HT-29 (cell line): ENCODE results near the gene GOLGA6A. TPM values are rescaled to one million over a fixed set of nuclear protein-coding genes. Genes with fewer than 3 reads are reported as not detected.
"Not testable (repeated sequence)": the region's sequence is repeated elsewhere in the genome, so short reads cannot be mapped to it uniquely, and the experiment has no call there.

ENCODE experiments used
- DNase-seq: peaks from one replicate; pipeline ENCODE4 v3.0.0-alpha.2; 2015; ENCODE audit warnings: low spot score
- total RNA-seq: library from RNA; depleted of rRNA; stranded (reverse); fragments of >200 nt; shearing (Covaris generic); gene quantifications from 2 replicates; pipeline ENCODE4 v1.2.3, GENCODE V29; 2014; rRNA removed

GOLGA6A gene
- total RNA-seq: not detected in 2 replicates

- DNase-seq: not testable (repeated sequence)
Observed at GRCh38 chr15:74082450-74082849, at the start of gene GOLGA6A. TSS of gene GOLGA6A (minus strand) at chr15:74082550. CDS start at chr15:74082509, 41 bp downstream.

- no peak for DNase-seq
Observed at GRCh38 chr15:74131628-74132413, 49.5 kb upstream of the GOLGA6A start.

- DNase-seq: no peak
Observed at GRCh38 chr15:74130849-74131627, 48.7 kb upstream of the GOLGA6A start.

GRCh38 chr15:74130155-74130848 is 48.0 kb upstream of the GOLGA6A start, which contains the start of gene ISLR2:
TSS of gene ISLR2 (plus strand) at chr15:74130586. CDS start at chr15:74132755, 2,169 bp downstream.
- no peak for DNase-seq

- no peak for DNase-seq
Observed at GRCh38 chr15:74129586-74130154, 47.3 kb upstream of the GOLGA6A start.

- DNase-seq: no peak
Observed at GRCh38 chr15:74128785-74129585, 46.6 kb upstream of the GOLGA6A start.

- DNase-seq: no peak
Observed at GRCh38 chr15:74127954-74128784, 45.8 kb upstream of the GOLGA6A start.

- peak; percentile 93 for DNase-seq
Observed at GRCh38 chr15:74127255-74127953, 45.1 kb upstream of the GOLGA6A start.

- DNase-seq: no peak
Observed at GRCh38 chr15:74124759-74125158, 42.4 kb upstream of the GOLGA6A start.

GRCh38 chr15:74124196-74124595 is 41.8 kb upstream of the GOLGA6A start:
- no peak for DNase-seq

- DNase-seq: no peak
Observed at GRCh38 chr15:74123658-74124057, 41.3 kb upstream of the GOLGA6A start.

GRCh38 chr15:74123131-74123429 is 40.7 kb upstream of the GOLGA6A start:
- DNase-seq: no peak

- no peak for DNase-seq
Observed at GRCh38 chr15:74122403-74123130, 40.2 kb upstream of the GOLGA6A start.

- no peak for DNase-seq
Observed at GRCh38 chr15:74121858-74122257, 39.5 kb upstream of the GOLGA6A start.

GRCh38 chr15:74121039-74121438 is 38.7 kb upstream of the GOLGA6A start:
- DNase-seq: no peak

GRCh38 chr15:74120426-74120825 is 38.1 kb upstream of the GOLGA6A start:
- DNase-seq: no peak

GRCh38 chr15:74109713-74110112 is 27.4 kb upstream of the GOLGA6A start:
- DNase-seq: no peak

GRCh38 chr15:74108611-74109010 is 26.3 kb upstream of the GOLGA6A start:
- DNase-seq: not testable (repeated sequence)

- no peak for DNase-seq
Observed at GRCh38 chr15:74108111-74108510, 25.8 kb upstream of the GOLGA6A start.
